GM12874 (cell line): ENCODE data around the gene RAB26.

ENCODE experiments used
- TF ChIP-seq, protein P1 (sequence below): IDR thresholded peaks from 2 replicates; pipeline ENCODE4 v1.5.1; 2011; ENCODE audit warnings: low read depth, mild to moderate bottlenecking, control low read depth, low read length, moderate library complexity; ENCODE audit not compliant: insufficient read depth

Gene RAB26

DNA sequence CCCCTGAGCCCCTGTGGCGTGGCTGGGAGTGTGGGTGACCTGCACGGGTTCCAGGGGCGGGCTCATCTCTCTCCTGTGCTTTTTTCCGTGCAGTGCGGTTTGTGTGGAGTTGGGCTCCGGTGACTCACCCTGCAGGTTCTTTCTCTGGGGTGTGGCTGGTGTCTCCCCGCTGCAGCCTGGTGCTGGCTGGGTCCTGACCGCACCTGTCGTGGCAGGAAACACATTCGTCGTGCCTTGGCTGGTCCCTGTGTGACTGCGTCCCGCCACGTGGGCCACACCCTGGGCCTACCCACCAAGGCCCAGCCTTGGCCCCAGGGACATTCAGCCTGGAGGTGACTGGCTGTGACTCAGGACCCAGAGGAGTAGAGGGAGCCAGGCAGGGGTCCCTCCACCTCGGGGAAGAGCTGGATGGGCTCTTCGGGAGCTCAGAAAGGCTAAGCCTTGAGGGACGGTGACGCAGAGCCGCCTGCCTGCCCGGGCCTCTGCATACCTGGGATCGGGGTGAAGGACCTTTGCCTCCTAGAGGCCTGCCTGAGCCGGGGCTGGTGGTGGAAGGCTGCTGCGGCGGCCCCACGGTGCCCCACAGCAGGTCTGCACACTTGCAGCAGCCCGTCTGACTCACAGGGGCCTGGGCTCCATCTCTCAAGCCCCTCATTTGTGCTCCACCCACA lies 14.9 kb downstream of the RAB26 start:
- TF ChIP-seq, protein P1, sequence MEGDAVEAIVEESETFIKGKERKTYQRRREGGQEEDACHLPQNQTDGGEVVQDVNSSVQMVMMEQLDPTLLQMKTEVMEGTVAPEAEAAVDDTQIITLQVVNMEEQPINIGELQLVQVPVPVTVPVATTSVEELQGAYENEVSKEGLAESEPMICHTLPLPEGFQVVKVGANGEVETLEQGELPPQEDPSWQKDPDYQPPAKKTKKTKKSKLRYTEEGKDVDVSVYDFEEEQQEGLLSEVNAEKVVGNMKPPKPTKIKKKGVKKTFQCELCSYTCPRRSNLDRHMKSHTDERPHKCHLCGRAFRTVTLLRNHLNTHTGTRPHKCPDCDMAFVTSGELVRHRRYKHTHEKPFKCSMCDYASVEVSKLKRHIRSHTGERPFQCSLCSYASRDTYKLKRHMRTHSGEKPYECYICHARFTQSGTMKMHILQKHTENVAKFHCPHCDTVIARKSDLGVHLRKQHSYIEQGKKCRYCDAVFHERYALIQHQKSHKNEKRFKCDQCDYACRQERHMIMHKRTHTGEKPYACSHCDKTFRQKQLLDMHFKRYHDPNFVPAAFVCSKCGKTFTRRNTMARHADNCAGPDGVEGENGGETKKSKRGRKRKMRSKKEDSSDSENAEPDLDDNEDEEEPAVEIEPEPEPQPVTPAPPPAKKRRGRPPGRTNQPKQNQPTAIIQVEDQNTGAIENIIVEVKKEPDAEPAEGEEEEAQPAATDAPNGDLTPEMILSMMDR: no peak

DNA sequence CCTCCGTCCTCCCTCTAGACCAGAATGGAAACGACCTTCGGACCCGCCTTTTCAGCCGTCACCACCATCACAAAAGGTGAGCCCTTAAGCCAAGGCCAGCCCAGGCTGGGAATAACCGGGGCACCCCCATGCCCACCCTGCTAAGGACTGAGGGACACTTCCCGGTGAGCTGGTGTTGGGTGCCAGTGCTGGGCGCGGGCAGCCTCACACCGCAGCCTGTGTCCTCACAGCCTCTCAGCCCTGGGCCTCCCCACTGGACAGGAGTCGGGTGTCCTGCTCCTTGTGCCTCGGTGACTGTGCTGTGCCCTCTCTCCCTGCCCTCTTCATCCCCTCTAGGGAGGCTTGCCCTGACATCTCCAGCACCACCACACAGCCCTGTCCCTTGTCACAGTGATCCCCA lies 17.4 kb downstream of the RAB26 start:
- TF ChIP-seq, protein P1: no peak

DNA sequence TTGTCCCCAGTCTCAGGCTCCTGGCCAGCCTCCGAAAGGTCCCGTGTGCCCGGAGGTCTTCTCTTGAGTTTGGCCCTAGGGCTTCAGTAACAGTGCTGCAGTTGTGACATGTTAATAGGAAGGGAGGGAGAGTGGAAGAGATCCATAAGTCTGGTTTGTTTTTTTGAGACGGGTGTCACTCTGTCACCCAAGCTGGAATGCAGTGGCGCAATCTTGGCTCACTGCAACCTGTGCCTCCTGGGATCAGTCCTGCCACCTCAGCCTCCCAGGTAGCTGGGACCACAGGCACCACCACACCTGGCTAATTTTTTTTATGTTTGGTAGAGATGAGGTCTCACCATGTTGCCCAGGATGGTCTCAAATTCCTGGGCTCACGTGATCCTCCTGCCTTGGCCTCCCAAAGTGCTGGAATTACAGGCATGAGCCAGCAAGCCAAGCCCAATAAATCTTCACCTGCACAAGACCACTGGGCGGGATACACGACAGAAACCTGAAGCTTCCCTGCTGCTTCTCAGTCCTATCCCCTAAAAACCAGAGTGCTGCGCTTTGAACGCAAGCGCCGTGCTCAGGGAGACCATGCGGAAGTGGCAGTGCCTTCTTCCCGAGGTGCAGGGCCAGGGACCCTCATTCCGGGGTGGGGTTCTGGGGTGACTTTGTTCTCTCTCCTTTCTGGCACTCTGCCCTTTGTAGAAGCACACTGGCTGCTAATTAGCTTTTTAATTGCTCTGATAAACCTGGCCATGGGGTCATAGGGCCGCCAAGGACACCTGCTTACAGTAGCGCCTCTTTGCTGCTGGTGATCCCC lies 18.0 kb downstream of the RAB26 start:
- TF ChIP-seq, protein P1: no peak

DNA sequence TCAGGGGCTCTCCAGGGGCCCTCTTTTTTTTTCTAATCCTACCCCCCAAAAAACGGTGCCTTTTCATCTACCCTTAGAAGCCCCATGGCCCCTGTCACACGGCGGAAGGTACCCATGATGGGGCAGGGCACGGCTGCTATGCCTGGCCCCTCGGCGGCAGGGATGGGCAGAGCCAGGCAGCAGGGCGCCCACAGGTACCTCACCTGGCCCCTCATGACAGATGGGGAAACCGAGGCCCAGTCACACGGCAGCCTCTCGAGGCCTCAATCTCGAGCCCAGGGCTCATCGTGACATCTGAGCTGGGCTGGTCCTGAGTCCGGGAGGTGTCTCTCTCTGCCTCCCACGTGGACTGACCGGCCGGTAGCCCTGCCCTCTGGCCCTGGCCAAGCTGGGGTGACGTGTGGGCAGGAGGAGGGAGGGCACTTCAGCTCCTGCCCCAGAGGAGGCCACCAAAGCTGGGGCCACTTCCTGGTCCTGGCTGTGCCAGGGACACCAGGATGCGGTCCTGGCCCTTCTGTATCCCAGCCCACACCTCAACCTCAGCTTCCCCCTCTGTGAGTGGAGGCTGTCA lies 18.7 kb downstream of the RAB26 start:
- TF ChIP-seq, protein P1: no peak

DNA sequence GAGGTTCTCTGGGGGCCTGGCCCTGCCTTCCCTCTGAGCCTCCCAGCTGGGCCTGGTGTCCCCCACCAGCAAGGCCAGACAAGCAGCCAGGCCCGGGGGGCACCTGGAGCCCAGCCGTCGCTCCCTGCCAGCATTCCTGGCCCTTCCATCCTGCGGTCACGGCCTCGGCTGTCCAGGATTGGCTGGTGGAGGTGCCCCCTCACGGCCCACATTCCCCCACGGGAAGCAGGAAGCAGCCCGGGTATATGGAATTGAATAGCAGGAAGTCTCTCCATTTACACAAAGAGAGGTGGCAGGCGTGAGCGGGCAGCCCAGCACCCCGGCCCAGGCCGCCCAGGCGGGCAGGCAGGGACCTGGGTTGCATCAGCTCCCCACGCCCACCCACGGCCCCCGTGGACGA lies 21.7 kb downstream of the RAB26 start:
- TF ChIP-seq, protein P1: no peak

DNA sequence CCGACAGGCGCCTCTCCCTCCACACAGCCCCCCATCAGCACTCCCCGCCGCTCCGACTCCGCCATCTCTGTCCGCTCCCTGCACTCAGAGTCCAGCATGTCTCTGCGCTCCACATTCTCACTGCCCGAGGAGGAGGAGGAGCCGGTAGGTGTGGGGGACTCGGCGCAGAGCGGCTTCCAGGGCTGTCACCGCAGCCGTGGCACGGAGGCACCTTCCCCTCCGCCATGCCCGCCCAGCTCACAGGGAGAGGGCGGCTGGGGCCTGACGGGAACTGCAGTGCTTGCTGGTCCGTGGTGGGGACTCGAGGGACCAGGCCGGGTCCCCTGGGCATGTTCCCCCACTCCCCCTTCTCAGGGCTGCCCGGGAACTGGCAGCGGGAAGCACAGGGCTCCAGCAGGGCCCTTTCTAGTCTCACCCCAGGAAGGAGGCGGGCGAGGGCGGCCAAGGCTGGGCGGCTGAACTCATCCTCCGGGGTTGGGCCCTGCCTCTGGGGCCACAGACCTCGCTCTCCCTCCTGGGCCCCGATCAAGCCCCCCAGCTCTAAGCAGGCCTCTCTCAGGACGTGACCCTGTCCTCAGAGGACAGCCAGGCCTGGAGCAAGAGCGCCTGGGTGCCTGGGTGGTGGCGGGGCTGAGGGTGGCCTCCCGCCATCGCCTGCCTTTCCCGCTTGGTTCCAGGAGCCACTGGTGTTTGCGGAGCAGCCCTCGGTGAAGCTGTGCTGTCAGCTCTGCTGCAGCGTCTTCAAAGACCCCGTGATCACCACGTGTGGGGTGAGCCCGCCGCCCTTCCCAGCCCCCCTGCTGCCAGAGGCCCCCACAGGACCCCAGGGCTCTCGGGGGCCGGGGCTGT lies 22.4 kb downstream of the RAB26 start:
- TF ChIP-seq, protein P1: no peak
